Measurements from ENCODE around the gene NOG. TPM values are rescaled to one million over a fixed set of nuclear protein-coding genes. Genes with fewer than 3 reads are reported as not detected.

Gene NOG
- total RNA-seq, 1 donor from 2014 or later: 0.65 TPM

DNA sequence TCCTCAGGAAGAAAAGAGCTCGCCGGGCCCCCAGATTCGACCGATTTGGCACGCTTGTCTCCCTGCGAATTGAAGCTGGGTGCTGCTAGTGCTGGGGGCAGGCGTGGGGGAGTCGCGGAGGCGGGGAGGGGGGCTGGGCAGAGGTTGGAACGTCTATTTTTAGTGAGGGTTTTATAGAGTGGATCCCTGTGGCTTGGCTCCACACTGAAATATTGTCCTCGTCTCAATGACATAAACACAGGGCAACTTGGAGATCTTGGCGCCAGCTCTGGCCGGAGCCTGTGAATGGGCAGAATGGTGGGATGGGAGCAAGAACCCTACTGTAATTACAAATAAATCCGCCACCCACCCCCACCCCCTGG is 15.7 kb upstream of the NOG start:
- no peaks in the 10 kb centered on the region for H3K36me3 Mint-ChIP-seq (ENCODE audit: low read depth)
- no peak overlapping the region for H3K27ac Mint-ChIP-seq (ENCODE audit: unreplicated experiment)
- peaks cover 10% of the 10 kb centered on the region for H3K4me1 Mint-ChIP-seq
- H3K4me3 Mint-ChIP-seq: no peak overlapping the region
- peaks cover 4% of the 10 kb centered on the region for H3K9me3 Mint-ChIP-seq
- peaks cover 8% of the 10 kb centered on the region for H3K27me3 Mint-ChIP-seq (ENCODE audit: low read depth)
- DNase-seq (ENCODE audit: low read depth, low spot score): no peak
- TF ChIP-seq, protein P1, sequence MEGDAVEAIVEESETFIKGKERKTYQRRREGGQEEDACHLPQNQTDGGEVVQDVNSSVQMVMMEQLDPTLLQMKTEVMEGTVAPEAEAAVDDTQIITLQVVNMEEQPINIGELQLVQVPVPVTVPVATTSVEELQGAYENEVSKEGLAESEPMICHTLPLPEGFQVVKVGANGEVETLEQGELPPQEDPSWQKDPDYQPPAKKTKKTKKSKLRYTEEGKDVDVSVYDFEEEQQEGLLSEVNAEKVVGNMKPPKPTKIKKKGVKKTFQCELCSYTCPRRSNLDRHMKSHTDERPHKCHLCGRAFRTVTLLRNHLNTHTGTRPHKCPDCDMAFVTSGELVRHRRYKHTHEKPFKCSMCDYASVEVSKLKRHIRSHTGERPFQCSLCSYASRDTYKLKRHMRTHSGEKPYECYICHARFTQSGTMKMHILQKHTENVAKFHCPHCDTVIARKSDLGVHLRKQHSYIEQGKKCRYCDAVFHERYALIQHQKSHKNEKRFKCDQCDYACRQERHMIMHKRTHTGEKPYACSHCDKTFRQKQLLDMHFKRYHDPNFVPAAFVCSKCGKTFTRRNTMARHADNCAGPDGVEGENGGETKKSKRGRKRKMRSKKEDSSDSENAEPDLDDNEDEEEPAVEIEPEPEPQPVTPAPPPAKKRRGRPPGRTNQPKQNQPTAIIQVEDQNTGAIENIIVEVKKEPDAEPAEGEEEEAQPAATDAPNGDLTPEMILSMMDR (conservative IDR thresholded peaks at IDR 0.05): no peak

- Mint-ChIP-seq H3K27ac (ENCODE audit: unreplicated experiment) (no peak overlapping the region), H3K4me1 (peaks cover 10% of the 10 kb centered on the region), H3K4me3 (no peak overlapping the region), H3K9me3 (peaks cover 4% of the 10 kb centered on the region), H3K36me3 (ENCODE audit: low read depth) (no peaks in the 10 kb centered on the region), H3K27me3 (ENCODE audit: low read depth) (peaks cover 11% of the 10 kb centered on the region)
- no peak for DNase-seq (ENCODE audit: low read depth, low spot score)
- TF ChIP-seq, protein P1 (conservative IDR thresholded peaks at IDR 0.05): no peak
Observed at GRCh38 chr17:56581635-56582627, 11.6 kb upstream of the NOG start.

DNA sequence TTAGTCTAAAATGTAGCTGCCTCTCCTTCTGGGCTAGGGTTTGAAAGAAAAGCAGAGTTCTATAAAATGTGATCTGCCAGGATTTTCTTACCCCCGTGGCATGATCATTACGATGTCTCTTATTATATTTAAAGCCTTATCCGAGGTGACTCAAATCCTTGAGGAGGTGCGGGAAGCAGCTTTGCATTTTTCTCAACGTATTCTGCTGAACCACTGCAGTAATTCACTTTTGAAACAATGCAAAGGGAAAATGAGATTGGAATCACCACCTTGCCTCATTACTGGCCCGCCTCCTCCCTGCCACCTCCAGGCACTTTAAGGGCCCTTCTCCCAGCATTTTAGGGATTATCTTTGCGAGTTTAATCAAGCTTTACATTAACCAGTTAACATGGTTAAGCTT is 9.7 kb upstream of the NOG start:
- Mint-ChIP-seq H3K36me3 (ENCODE audit: low read depth) (no peaks in the 10 kb centered on the region), H3K9me3 (peaks cover 4% of the 10 kb centered on the region), H3K27ac (ENCODE audit: unreplicated experiment) (no peak overlapping the region), H3K27me3 (ENCODE audit: low read depth) (peaks cover 11% of the 10 kb centered on the region), H3K4me3 (no peak overlapping the region), H3K4me1 (no peaks in the 10 kb centered on the region)
- no peak for DNase-seq (ENCODE audit: low read depth, low spot score)
- TF ChIP-seq, protein P1 (conservative IDR thresholded peaks at IDR 0.05): no peak

DNA sequence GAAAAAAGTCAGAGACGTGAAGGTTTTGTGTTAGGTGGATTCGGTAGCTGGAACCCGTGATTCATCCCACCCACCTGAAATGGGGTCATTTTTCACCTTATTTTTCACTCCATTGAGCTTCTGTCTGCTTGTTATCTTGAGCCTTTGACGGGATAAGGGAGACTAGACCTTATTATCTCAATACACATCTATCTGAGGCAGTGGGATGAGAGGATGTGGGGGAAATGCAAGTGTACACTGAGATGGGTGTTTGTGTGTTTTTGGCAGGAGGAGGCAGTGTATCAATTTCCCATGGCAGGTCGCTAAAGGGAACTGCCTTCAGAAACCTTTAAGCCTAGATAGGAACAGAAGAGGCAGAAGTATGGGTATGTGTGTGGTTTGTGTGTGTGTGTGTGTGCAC is 6.2 kb upstream of the NOG start:
- Mint-ChIP-seq H3K4me1 (no peaks in the 10 kb centered on the region), H3K36me3 (ENCODE audit: low read depth) (no peaks in the 10 kb centered on the region), H3K9me3 (no peaks in the 10 kb centered on the region), H3K27me3 (ENCODE audit: low read depth) (peaks cover 38% of the 10 kb centered on the region), H3K27ac (ENCODE audit: unreplicated experiment) (no peak overlapping the region), H3K4me3 (no peak overlapping the region)
- DNase-seq (ENCODE audit: low read depth, low spot score): no peak
- TF ChIP-seq, protein P1 (conservative IDR thresholded peaks at IDR 0.05): no peak

GRCh38 chr17:56592487-56593085 is 913 bp upstream of the NOG start:
- peak; percentile 81 for DNase-seq (ENCODE audit: low read depth, low spot score)
- Mint-ChIP-seq H3K27ac (ENCODE audit: unreplicated experiment) (no peak overlapping the region), H3K36me3 (ENCODE audit: low read depth) (no peaks in the 10 kb centered on the region), H3K9me3 (no peaks in the 10 kb centered on the region), H3K27me3 (ENCODE audit: low read depth) (peaks cover 62% of the 10 kb centered on the region), H3K4me3 (peak overlapping the region; percentile 96), H3K4me1 (peaks cover 18% of the 10 kb centered on the region)
- TF ChIP-seq, protein P1 (conservative IDR thresholded peaks at IDR 0.05): peak; percentile 91

All from neural crest cell (in vitro differentiated cells).